AG04450 (cell line): ENCODE results near the gene UBR2. TPM values are rescaled to one million over a fixed set of nuclear protein-coding genes. Genes with fewer than 3 reads are reported as not detected.

Source experiments
- CTCF ChIA-PET: fragments of 300-600, 350-600 bp; formaldehyde crosslinking; extraction: SDS; loops from one replicate; lab custom pipeline; 2022; ENCODE audit warnings: antibody characterized with exemption, inconsistent platforms; lab: Charles Lee
- POLR2A ChIA-PET: fragments of 350-600 bp; formaldehyde crosslinking; extraction: SDS; loops from one replicate; lab custom pipeline; 2021; ENCODE audit warnings: antibody characterized with exemption, inconsistent platforms; lab: Yijun Ruan, JAX
- DNase-seq: peaks from one replicate; pipeline ENCODE4 v3.0.0-alpha.2; 2011; ENCODE audit warnings: low read depth, low spot score
- H3K27ac ChIP-seq: one replicate; pipeline ENCODE4 v1.5.1; 2012; ENCODE audit warnings: low read depth, low read length, control low read depth
- H3K27me3 ChIP-seq: one replicate; pipeline ENCODE4 v1.6.0; 2012; ENCODE audit warnings: low read length; ENCODE audit not compliant: control insufficient read depth, insufficient read depth
- H3K4me3 ChIP-seq: 2 replicates; pipeline ENCODE4 v1.5.1; 2011; ENCODE audit warnings: mild to moderate bottlenecking, low read depth, low read length, control low read depth
- H3K9me3 ChIP-seq: 2 replicates; pipeline ENCODE4 v1.5.1; 2012; ENCODE audit warnings: low read length; ENCODE audit not compliant: control insufficient read depth, insufficient read depth
- CTCF ChIP-seq: IDR thresholded peaks from 2 replicates; pipeline ENCODE4 v1.5.1; 2011; ENCODE audit warnings: low read depth, low read length, control low read depth, inconsistent platforms
- polyA plus RNA-seq: library from polyadenylated mRNA; depleted of rRNA; stranded (reverse); fragments of >200 nt; gene quantifications from 2 replicates; pipeline ENCODE4 v1.2.3, GENCODE V29; 2011

Gene UBR2
- polyA plus RNA-seq, 1 experiment: 25.3 TPM

GRCh38 chr6:42711930-42712329 is 148.1 kb downstream of the UBR2 start:
- CTCF ChIA-PET: no interaction called here
- H3K27me3 ChIP-seq: no peaks in the 10 kb centered on the region
- POLR2A ChIA-PET: no interaction called here
- H3K4me3 ChIP-seq: no peak overlapping the region
- H3K9me3 ChIP-seq: peaks cover 20% of the 10 kb centered on the region
- no peak for TF ChIP-seq CTCF
- DNase-seq: no peak
- no peak overlapping the region for H3K27ac ChIP-seq

GRCh38 chr6:42714098-42714761 is 150.4 kb downstream of the UBR2 start:
- Histone ChIP-seq H3K27me3 (no peaks in the 10 kb centered on the region), H3K9me3 (peaks cover 20% of the 10 kb centered on the region), H3K27ac (no peak overlapping the region), H3K4me3 (no peak overlapping the region)
- CTCF ChIA-PET: interaction anchor here (2.3 kb wide), 1 partner anchor 12 kb away, joined by 15 read pairs; no protein-coding TSS in a partner anchor
- TF ChIP-seq CTCF: no peak
- POLR2A ChIA-PET: no interaction called here
- DNase-seq: no peak

GRCh38 chr6:42715871-42716270 is 152.0 kb downstream of the UBR2 start:
- no peak for TF ChIP-seq CTCF
- CTCF ChIA-PET: interaction anchor here (0.6 to 2.3 kb wide), 4 partner anchors 10 to 185 kb away, joined by 5 to 15 read pairs (median 5); partner anchors contain the start of gene UBR2
- no peak for DNase-seq
- Histone ChIP-seq H3K4me3 (no peak overlapping the region), H3K27ac (no peak overlapping the region), H3K27me3 (no peaks in the 10 kb centered on the region), H3K9me3 (peaks cover 20% of the 10 kb centered on the region)
- POLR2A ChIA-PET: interaction anchor here (0.6 kb wide), 2 partner anchors 11 to 67 kb away, joined by 3 read pairs; no protein-coding TSS in a partner anchor

- Histone ChIP-seq H3K27ac (no peak overlapping the region), H3K27me3 (peaks cover 2% of the 10 kb centered on the region), H3K9me3 (no peaks in the 10 kb centered on the region), H3K4me3 (no peak overlapping the region)
- DNase-seq: no peak
- POLR2A ChIA-PET: no interaction called here
- CTCF ChIA-PET: no interaction called here
- no peak for TF ChIP-seq CTCF
Measured at GRCh38 chr6:42720739-42721138, 156.9 kb downstream of the UBR2 start.

- Histone ChIP-seq H3K27ac (no peak within 1 kb of the TSS), H3K9me3 (peaks cover 2% of the 10 kb centered on the region; the same call in 1 of the 2 replicates), H3K4me3 (no peak within 1 kb of the TSS), H3K27me3 (peaks cover 2% of the 10 kb centered on the region)
- POLR2A ChIA-PET: no interaction called here
- no peak for TF ChIP-seq CTCF
- no peak for DNase-seq
- CTCF ChIA-PET: no interaction called here
Measured at GRCh38 chr6:42722497-42722896, 158.7 kb downstream of the UBR2 start, which contains the start of gene PRPH2. TSS of gene PRPH2 (minus strand) at chr6:42722597. CDS start at chr6:42722334, 263 bp downstream.
